ENCODE results near the gene PRKAG1. TPM values are rescaled to one million over a fixed set of nuclear protein-coding genes. Genes with fewer than 3 reads are reported as not detected.

PRKAG1 gene
- polyA plus RNA-seq, 3 donors = 35.9 to 58.9 (median 50.1) TPM

DNA sequence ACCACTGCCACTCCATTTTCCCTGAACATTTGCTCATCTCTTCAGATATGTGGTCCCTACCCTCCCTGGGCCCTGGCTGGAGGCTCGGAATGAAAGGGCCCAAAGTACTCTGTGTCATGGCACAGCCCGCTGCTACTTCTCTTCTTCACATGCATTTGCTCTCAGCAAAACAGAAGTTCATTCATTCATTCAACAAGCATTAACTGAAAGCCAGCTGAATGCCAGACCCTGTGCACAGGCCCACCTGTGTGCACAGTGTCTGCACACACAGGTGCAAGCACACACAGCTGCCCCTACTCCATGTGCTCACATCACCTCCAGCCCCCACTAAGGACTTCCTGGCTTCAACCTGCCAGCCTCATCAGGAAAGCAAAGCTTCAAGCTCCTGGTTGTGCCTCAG, 32.7 kb downstream of the PRKAG1 start:
- 76% methylated on average over 2 of the region's 2 CpGs for WGBS (ENCODE audit: insufficient coverage)
- H4K20me1 ChIP-seq (ENCODE audit: insufficient read depth, low read length) = no peaks in the 10 kb centered on the region
- Mint-ChIP-seq H3K9me3 (peaks cover 2 to 22% (median 11%) of the 10 kb centered on the region in 7 donors), H3K4me1 (peaks cover 19% of the 10 kb centered on the region), H3K36me3 (peaks cover 8 to 12% of the 10 kb centered on the region in 2 donors), H3K4me3 (no peak overlapping the region), H3K27ac (no peak overlapping the region), H3K27me3 (ENCODE audit: low read depth in 3 of 3) (peaks cover 76 to 98% (median 88%) of the 10 kb centered on the region in 3 donors)
- H3K9ac ChIP-seq (ENCODE audit: insufficient read depth, low read length, poor library complexity, severe bottlenecking) = no peak overlapping the region
- H3K36me3 ChIP-seq (replicated peaks in 1 of 2; ENCODE audit: control insufficient read depth in 1 of 2, insufficient read depth in 2 of 2, low read length in 2 of 2) = no peaks in the 10 kb centered on the region
- TF ChIP-seq, protein P1, sequence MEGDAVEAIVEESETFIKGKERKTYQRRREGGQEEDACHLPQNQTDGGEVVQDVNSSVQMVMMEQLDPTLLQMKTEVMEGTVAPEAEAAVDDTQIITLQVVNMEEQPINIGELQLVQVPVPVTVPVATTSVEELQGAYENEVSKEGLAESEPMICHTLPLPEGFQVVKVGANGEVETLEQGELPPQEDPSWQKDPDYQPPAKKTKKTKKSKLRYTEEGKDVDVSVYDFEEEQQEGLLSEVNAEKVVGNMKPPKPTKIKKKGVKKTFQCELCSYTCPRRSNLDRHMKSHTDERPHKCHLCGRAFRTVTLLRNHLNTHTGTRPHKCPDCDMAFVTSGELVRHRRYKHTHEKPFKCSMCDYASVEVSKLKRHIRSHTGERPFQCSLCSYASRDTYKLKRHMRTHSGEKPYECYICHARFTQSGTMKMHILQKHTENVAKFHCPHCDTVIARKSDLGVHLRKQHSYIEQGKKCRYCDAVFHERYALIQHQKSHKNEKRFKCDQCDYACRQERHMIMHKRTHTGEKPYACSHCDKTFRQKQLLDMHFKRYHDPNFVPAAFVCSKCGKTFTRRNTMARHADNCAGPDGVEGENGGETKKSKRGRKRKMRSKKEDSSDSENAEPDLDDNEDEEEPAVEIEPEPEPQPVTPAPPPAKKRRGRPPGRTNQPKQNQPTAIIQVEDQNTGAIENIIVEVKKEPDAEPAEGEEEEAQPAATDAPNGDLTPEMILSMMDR (IDR thresholded peaks at IDR 0.05) = no peak
- no peaks in the 10 kb centered on the region for H3K79me2 ChIP-seq (ENCODE audit: insufficient read depth, low read length)
- peaks cover 0 to 14% of the 10 kb centered on the region in 2 donors for H3K9me3 ChIP-seq (replicated peaks in 1 of 2; ENCODE audit: control insufficient read depth in 1 of 2, insufficient read depth in 1 of 2, low read length in 2 of 2)
- H2AFZ ChIP-seq (ENCODE audit: insufficient read depth, low read depth, low read length, poor library complexity, severe bottlenecking) = no peak overlapping the region
- H3K27me3 ChIP-seq (ENCODE audit: control insufficient read depth in 2 of 2, insufficient read depth in 2 of 2, low read length in 2 of 2) = peaks cover 55 to 85% of the 10 kb centered on the region in 2 donors
- H3K4me1 ChIP-seq (ENCODE audit: control insufficient read depth in 1 of 2, insufficient read depth in 2 of 2, low read length in 2 of 2) = peaks cover 9% of the 10 kb centered on the region in 2 donors
- H3K4me3 ChIP-seq (replicated peaks in 1 of 3; ENCODE audit: low read depth in 2 of 3, low read length in 3 of 3) = no peak overlapping the region
- no peak overlapping the region for H3K27ac ChIP-seq (ENCODE audit: low read depth in 1 of 2, low read length in 2 of 2)
- intact Hi-C loops (cut with micrococcal nuclease) = loop anchor here in 1 of 2 donors (10.0 kb wide), 1 partner anchor 131 kb away; the partner anchor contains the start of gene DDX23
- DNase-seq = no peak
- H3K4me2 ChIP-seq (replicated peaks; ENCODE audit: extremely low read depth, low read length, poor library complexity, severe bottlenecking) = no peak overlapping the region

DNA sequence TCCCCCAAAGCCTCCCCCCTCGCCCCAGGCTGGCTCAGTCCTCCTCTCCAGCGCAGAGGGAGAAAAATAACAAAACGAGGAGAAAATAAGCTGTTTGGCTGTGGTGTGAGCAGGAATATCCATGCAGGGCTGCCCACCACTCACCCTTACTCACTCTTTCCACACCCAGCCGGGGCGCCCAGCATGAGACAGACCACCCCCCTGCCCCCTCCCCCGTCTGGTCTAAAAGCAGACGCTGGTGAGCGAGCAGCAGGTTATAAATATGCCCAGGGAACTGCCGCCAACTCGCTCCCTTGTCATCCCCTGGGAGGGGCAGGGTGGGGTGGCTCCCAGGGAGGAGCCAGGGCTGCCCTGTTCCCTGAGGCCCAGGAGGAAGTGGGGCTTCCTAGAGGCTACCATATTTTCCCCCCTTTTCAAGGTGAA, 33.1 kb downstream of the PRKAG1 start:
- intact Hi-C loops (cut with micrococcal nuclease) = loop anchor here in 1 of 2 donors (10.0 kb wide), 1 partner anchor 131 kb away; the partner anchor contains the start of gene DDX23
- Histone ChIP-seq H3K36me3 (replicated peaks in 1 of 2; ENCODE audit: control insufficient read depth in 1 of 2, insufficient read depth in 2 of 2, low read length in 2 of 2) (no peaks in the 10 kb centered on the region), H3K27ac (ENCODE audit: low read depth in 1 of 2, low read length in 2 of 2) (no peak overlapping the region), H3K4me3 (replicated peaks in 1 of 3; ENCODE audit: low read depth in 2 of 3, low read length in 3 of 3) (no peak overlapping the region), H3K27me3 (ENCODE audit: control insufficient read depth in 2 of 2, insufficient read depth in 2 of 2, low read length in 2 of 2) (peaks cover 57 to 88% of the 10 kb centered on the region in 2 donors), H4K20me1 (ENCODE audit: insufficient read depth, low read length) (no peaks in the 10 kb centered on the region), H3K9ac (ENCODE audit: insufficient read depth, low read length, poor library complexity, severe bottlenecking) (no peak overlapping the region), H3K9me3 (replicated peaks in 1 of 2; ENCODE audit: control insufficient read depth in 1 of 2, insufficient read depth in 1 of 2, low read length in 2 of 2) (peaks cover 0 to 18% of the 10 kb centered on the region in 2 donors), H3K4me2 (replicated peaks; ENCODE audit: extremely low read depth, low read length, poor library complexity, severe bottlenecking) (no peak overlapping the region), H2AFZ (ENCODE audit: insufficient read depth, low read depth, low read length, poor library complexity, severe bottlenecking) (no peak overlapping the region), H3K4me1 (ENCODE audit: control insufficient read depth in 1 of 2, insufficient read depth in 2 of 2, low read length in 2 of 2) (peaks cover 13 to 14% of the 10 kb centered on the region in 2 donors), H3K79me2 (ENCODE audit: insufficient read depth, low read length) (no peaks in the 10 kb centered on the region)
- H3K36me3 Mint-ChIP-seq = peaks cover 8 to 13% of the 10 kb centered on the region in 2 donors
- no peak overlapping the region for H3K4me3 Mint-ChIP-seq
- no CpG with 5 or more reads among the region's 10 CpGs for WGBS (ENCODE audit: insufficient coverage)
- peaks cover 78 to 98% (median 88%) of the 10 kb centered on the region in 3 donors for H3K27me3 Mint-ChIP-seq (ENCODE audit: low read depth in 3 of 3)
- H3K27ac Mint-ChIP-seq = no peak overlapping the region
- TF ChIP-seq, protein P1 (IDR thresholded peaks at IDR 0.05) = no peak
- DNase-seq = no peak
- H3K9me3 Mint-ChIP-seq = peaks cover 2 to 26% (median 15%) of the 10 kb centered on the region in 7 donors
- H3K4me1 Mint-ChIP-seq = peaks cover 23% of the 10 kb centered on the region
